ENCODE data around the gene PTGER3.
"Not testable (repeated sequence)": the region's sequence is repeated elsewhere in the genome, so short reads cannot be mapped to it uniquely, and the experiment has no call there.

PTGER3 gene

GRCh38 chr1:70948396-70949017 is 99.1 kb downstream of the PTGER3 start:
- DNase-seq (ENCODE audit: low read depth): no peak
- H3K4me3 ChIP-seq (ENCODE audit: low read length): no peak overlapping the region
- TF ChIP-seq CTCF (conservative IDR thresholded peaks at IDR 0.05; ENCODE audit: low read length): no peak

- TF ChIP-seq CTCF (conservative IDR thresholded peaks at IDR 0.05; ENCODE audit: low read length): no peak
These were observed 99.8 kb downstream of the PTGER3 start for GRCh38 chr1:70947835-70948234.

GRCh38 chr1:70945676-70946075 is 101.9 kb downstream of the PTGER3 start:
- no peak overlapping the region for H3K4me3 ChIP-seq (ENCODE audit: low read length)
- TF ChIP-seq CTCF (conservative IDR thresholded peaks at IDR 0.05; ENCODE audit: low read length): no peak
- no peak for DNase-seq (ENCODE audit: low read depth)

More at GRCh38 chr1:70947835-70948234, 99.8 kb downstream of the PTGER3 start:
- no peak overlapping the region for H3K4me3 ChIP-seq (ENCODE audit: low read length)
- no peak for DNase-seq (ENCODE audit: low read depth)

GRCh38 chr1:70945251-70945650 is 102.4 kb downstream of the PTGER3 start:
- DNase-seq (ENCODE audit: low read depth): no peak
- no peak overlapping the region for H3K4me3 ChIP-seq (ENCODE audit: low read length)
- no peak for TF ChIP-seq CTCF (conservative IDR thresholded peaks at IDR 0.05; ENCODE audit: low read length)

GRCh38 chr1:70941563-70941962 is 106.1 kb downstream of the PTGER3 start:
- no peak overlapping the region for H3K4me3 ChIP-seq (ENCODE audit: low read length)
- TF ChIP-seq CTCF (conservative IDR thresholded peaks at IDR 0.05; ENCODE audit: low read length): no peak
- DNase-seq (ENCODE audit: low read depth): peak; percentile 50

GRCh38 chr1:70940398-70940797 is 107.2 kb downstream of the PTGER3 start:
- not testable (repeated sequence) for DNase-seq (ENCODE audit: low read depth); H3K4me3 ChIP-seq (ENCODE audit: low read length)

GRCh38 chr1:70934194-70934961 is 113.2 kb downstream of the PTGER3 start:
- H3K4me3 ChIP-seq (ENCODE audit: low read length): no peak overlapping the region
- no peak for TF ChIP-seq CTCF (conservative IDR thresholded peaks at IDR 0.05; ENCODE audit: low read length)
- DNase-seq (ENCODE audit: low read depth): peak; percentile 46

Measured in AG10803 (cell line).